SK-N-SH (cell line): Measurements from ENCODE around the gene HOXC13. TPM values are rescaled to one million over a fixed set of nuclear protein-coding genes. Genes with fewer than 3 reads are reported as not detected.

Experiments used
- CTCF ChIA-PET: fragments of 300-600, 350-600 bp; formaldehyde crosslinking; extraction: SDS; loops from one replicate; lab custom pipeline; 2021; lab: Yijun Ruan, JAX
- POLR2A ChIA-PET: fragments of 350-600 bp; sonication (Branson Sonifier 250); formaldehyde crosslinking; extraction: SDS; loops from one replicate; lab custom pipeline; 2020; ENCODE audit warnings: antibody characterized with exemption, inconsistent platforms; lab: Yijun Ruan, JAX
- DNase-seq: peaks from one replicate; pipeline ENCODE4 v3.0.0; 2012
- H2AFZ ChIP-seq: fragments of 200-600 bp; sonication (generic); 2 replicates; pipeline ENCODE4 v1.8.1; 2016; ENCODE audit warnings: antibody characterized with exemption, mild to moderate bottlenecking, low read depth
- H3F3A ChIP-seq: fragments of 200-600 bp; sonication (generic); replicated peaks from 2 replicates; pipeline ENCODE3; 2016; ENCODE audit warnings: antibody characterized with exemption, mild to moderate bottlenecking; ENCODE audit not compliant: insufficient read depth
- H3K27ac ChIP-seq, 2 experiments: fragments of 200-500 bp in 1 of 2; fragments of 200-600 bp in 1 of 2; sonication (Bioruptor generic) in 1 of 2; sonication (generic), shearing (Covaris generic) in 1 of 2; 2 replicates each; pipeline versions ENCODE4 v1.5.1 to v1.6.1; 2014 to 2016; ENCODE audit warnings: low read depth in 2 of 2, inconsistent platforms in 1 of 2, low read length in 1 of 2, mild to moderate bottlenecking in 1 of 2, mixed read lengths in 1 of 2
- H3K27me3 ChIP-seq: fragments of 200-600 bp; sonication (generic), shearing (Covaris generic); 2 replicates; pipeline ENCODE4 v1.6.1; 2016; ENCODE audit warnings: mixed run types; ENCODE audit not compliant: insufficient read depth
- H3K36me3 ChIP-seq, 2 experiments: fragments of 200-500 bp in 1 of 2; fragments of 200-600 bp in 1 of 2; sonication (Bioruptor generic) in 1 of 2; sonication (generic) in 1 of 2; replicated peaks in 1 of 2; 2 replicates each; pipeline versions ENCODE3 to v1.5.1; 2014 to 2016; ENCODE audit warnings: low read length in 1 of 2, mild to moderate bottlenecking in 1 of 2; ENCODE audit not compliant: insufficient read depth in 2 of 2, control insufficient read depth in 1 of 2
- H3K4me1 ChIP-seq, 2 experiments: fragments of 200-500 bp in 1 of 2; fragments of 200-600 bp in 1 of 2; sonication (Bioruptor generic) in 1 of 2; sonication (generic), shearing (Covaris generic) in 1 of 2; 2 replicates each; pipeline versions ENCODE4 v1.5.1 to v1.6.1; 2014 to 2016; ENCODE audit warnings: low read depth in 1 of 2, low read length in 1 of 2, mixed run types in 1 of 2; ENCODE audit not compliant: insufficient read depth in 2 of 2, control insufficient read depth in 1 of 2
- H3K4me2 ChIP-seq: fragments of 200-600 bp; sonication (generic), shearing (Covaris generic); 2 replicates; pipeline ENCODE4 v1.6.1; 2017; ENCODE audit warnings: mixed run types
- H3K4me3 ChIP-seq, 2 experiments: fragments of 200-500 bp in 1 of 2; fragments of 200-600 bp in 1 of 2; sonication (Bioruptor generic) in 1 of 2; sonication (generic), shearing (Covaris generic) in 1 of 2; 2 replicates each; pipeline versions ENCODE4 v1.5.1 to v1.8.1; 2014 to 2016; ENCODE audit warnings: low read depth in 2 of 2, inconsistent platforms in 1 of 2, low read length in 1 of 2, mild to moderate bottlenecking in 1 of 2, mixed read lengths in 1 of 2, moderate library complexity in 1 of 2
- H3K79me2 ChIP-seq: fragments of 200-600 bp; sonication (generic); 2 replicates; pipeline ENCODE4 v1.8.1; 2017; ENCODE audit warnings: mild to moderate bottlenecking; ENCODE audit not compliant: insufficient read depth
- H3K9ac ChIP-seq: fragments of 200-600 bp; sonication (generic); 2 replicates; pipeline ENCODE4 v1.6.1; 2017; ENCODE audit warnings: mixed run types
- H3K9me2 ChIP-seq: fragments of 200-600 bp; sonication (generic); 2 replicates; pipeline ENCODE4 v1.6.1; 2017; ENCODE audit warnings: mixed run types
- H3K9me3 ChIP-seq: fragments of 200-600 bp; sonication (generic); 2 replicates; pipeline ENCODE4 v1.6.1; 2017; ENCODE audit warnings: mixed run types, mild to moderate bottlenecking, moderate library complexity
- H4K20me1 ChIP-seq: fragments of 200-600 bp; sonication (generic); 2 replicates; pipeline ENCODE4 v1.6.1; 2017; ENCODE audit warnings: mild to moderate bottlenecking, mixed run types; ENCODE audit not compliant: insufficient read depth
- EZH2phosphoT487 ChIP-seq: fragments of 200-600 bp; sonication (generic); IDR thresholded peaks from 2 replicates; pipeline ENCODE4 v1.6.1; 2017; ENCODE audit warnings: low read depth, mixed run types, mild to moderate bottlenecking, antibody characterized with exemption, moderate library complexity, borderline replicate concordance
- FOSL2 ChIP-seq: IDR thresholded peaks from 2 replicates; pipeline ENCODE4 v1.4.0; 2012; ENCODE audit warnings: low read depth, mild to moderate bottlenecking, moderate library complexity, borderline replicate concordance
- FOXJ3 ChIP-seq: sonication (generic); formaldehyde crosslinking; IDR thresholded peaks from 2 replicates; pipeline ENCODE4 v1.5.1; 2020; ENCODE audit warnings: mild to moderate bottlenecking, missing genetic modification reagents
- FOXM1 ChIP-seq: IDR thresholded peaks from 2 replicates; pipeline ENCODE4 v1.4.0; 2012; ENCODE audit warnings: low read depth, mild to moderate bottlenecking
- MXI1 ChIP-seq: IDR thresholded peaks from 2 replicates; pipeline ENCODE4 v1.6.1; 2012; ENCODE audit warnings: mild to moderate bottlenecking, low read depth, low read length, improper control_type of control experiment
- PBX3 ChIP-seq: IDR thresholded peaks from 2 replicates; pipeline ENCODE4; 2012
- POLR2AphosphoS5 ChIP-seq: IDR thresholded peaks from 2 replicates; pipeline ENCODE4 v1.6.1; 2012; ENCODE audit warnings: low read depth, low read length
- REST ChIP-seq: IDR thresholded peaks from 2 replicates; pipeline ENCODE4 v1.6.1; 2012; ENCODE audit warnings: mild to moderate bottlenecking, low read depth, low read length, moderate library complexity
- RXRA ChIP-seq: IDR thresholded peaks from 2 replicates; pipeline ENCODE4 v1.4.0; 2012; ENCODE audit warnings: low read depth, mild to moderate bottlenecking, borderline replicate concordance
- TAF1 ChIP-seq: IDR thresholded peaks from 2 replicates; pipeline ENCODE4 v1.6.1; 2012; ENCODE audit warnings: low read depth, mild to moderate bottlenecking, low read length, moderate library complexity, borderline replicate concordance
- USF2 ChIP-seq: fragments of 150-350 bp; IDR thresholded peaks from 2 replicates; pipeline ENCODE4 v1.6.1; 2017; ENCODE audit warnings: antibody characterized with exemption, low read length, low read depth, borderline replicate concordance
- WGBS: methylation state at CpG from one replicate; pipeline ENCODE4 v1.1.6; 2017; ENCODE audit warnings: low lambda C conversion rate; 5-methylcytosine and 5-hydroxymethylcytosine counted together
- polyA plus RNA-seq, 3 experiments: library from polyadenylated mRNA; depleted of rRNA; stranded (reverse); fragments of >200 nt; gene quantifications; 2 replicates each; pipeline ENCODE4 v1.2.3, GENCODE V29; 2012
- TF ChIP-seq, protein P1 (sequence below): IDR thresholded peaks from 2 replicates; pipeline ENCODE4 v1.4.0; 2012; ENCODE audit warnings: low read depth, borderline replicate concordance

HOXC13 gene
- polyA plus RNA-seq, 1 of the 3 experiments (the other 2 are of a cell fraction) = not detected

GRCh38 chr12:53987787-53988230 lies 49.2 kb downstream of the HOXC13 start:
- Histone ChIP-seq H3F3A (peaks cover 5% of the 10 kb centered on the region), H3K9me2 (no peaks in the 10 kb centered on the region), H2AFZ (no peak overlapping the region), H3K9me3 (no peaks in the 10 kb centered on the region), H3K27me3 (peaks cover 95% of the 10 kb centered on the region), H3K79me2 (no peaks in the 10 kb centered on the region), H3K4me1 (peaks cover 0 to 12% of the 10 kb centered on the region in 2 experiments; a peak in 1 of 4 replicates), H3K4me3 (no peak overlapping the region), H3K4me2 (no peak overlapping the region), H3K9ac (no peak overlapping the region), H4K20me1 (no peaks in the 10 kb centered on the region)
- DNase-seq = no peak
- POLR2A ChIA-PET = interaction anchor here (2.1 kb wide), 1 partner anchor 12 kb away, joined by 5 read pairs; the partner anchor contains the start of gene HOXC9
- CTCF ChIA-PET = interaction anchor here (0.7 to 12.8 kb wide), 25 partner anchors 12 to 609 kb away, joined by 3 to 194 read pairs (median 5); partner anchors contain the start of genes HOTAIR, HOXC11, HOXC5 and HOXC8
- 13% methylated on average over 4 of the region's 4 CpGs for WGBS
- TF ChIP-seq REST = no peak
- no peak for TF ChIP-seq EZH2phosphoT487
- no peak for TF ChIP-seq USF2
- TF ChIP-seq FOSL2 = no peak
- TF ChIP-seq, protein P1, sequence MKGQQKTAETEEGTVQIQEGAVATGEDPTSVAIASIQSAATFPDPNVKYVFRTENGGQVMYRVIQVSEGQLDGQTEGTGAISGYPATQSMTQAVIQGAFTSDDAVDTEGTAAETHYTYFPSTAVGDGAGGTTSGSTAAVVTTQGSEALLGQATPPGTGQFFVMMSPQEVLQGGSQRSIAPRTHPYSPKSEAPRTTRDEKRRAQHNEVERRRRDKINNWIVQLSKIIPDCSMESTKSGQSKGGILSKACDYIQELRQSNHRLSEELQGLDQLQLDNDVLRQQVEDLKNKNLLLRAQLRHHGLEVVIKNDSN = no peak
- TF ChIP-seq, all 33 proteins: peak for 0
- no peaks in the 10 kb centered on the region for H3K36me3 ChIP-seq
- H3K27ac ChIP-seq = no peak overlapping the region

- H3K27me3 ChIP-seq = peaks cover 95% of the 10 kb centered on the region
- no peak overlapping the region for H2AFZ ChIP-seq
- H3K9me2 ChIP-seq = no peaks in the 10 kb centered on the region
- H3K9ac ChIP-seq = no peak overlapping the region
- no peak for TF ChIP-seq POLR2AphosphoS5
- TF ChIP-seq MXI1 = no peak
- no peak for TF ChIP-seq FOXJ3
- TF ChIP-seq PBX3 = no peak
- no peak for TF ChIP-seq RXRA
- no peak for TF ChIP-seq TAF1
- no peak for TF ChIP-seq FOSL2
- TF ChIP-seq USF2 = no peak
- TF ChIP-seq FOXM1 = no peak
- no peaks in the 10 kb centered on the region for H3K79me2 ChIP-seq
- WGBS = 16% methylated on average over 5 of the region's 5 CpGs
- no peaks in the 10 kb centered on the region for H3K9me3 ChIP-seq
- ChIA-PET POLR2A (interaction anchor here (0.6 to 2.1 kb wide), 2 partner anchors 12 to 196 kb away, joined by 3 to 5 read pairs; partner anchors contain the start of gene HOXC9), CTCF (interaction anchor here (0.8 to 12.8 kb wide), 21 partner anchors 11 to 608 kb away, joined by 3 to 194 read pairs (median 6); partner anchors contain the start of genes HOTAIR, HOXC11, HOXC5 and HOXC9)
- H3F3A ChIP-seq = peaks cover 5% of the 10 kb centered on the region
- no peak for DNase-seq
- no peak overlapping the region for H3K27ac ChIP-seq
- no peaks in the 10 kb centered on the region for H4K20me1 ChIP-seq
- H3K4me1 ChIP-seq = peaks cover 0 to 12% of the 10 kb centered on the region in 2 experiments; a peak in 1 of 4 replicates
- H3K4me3 ChIP-seq = no peak overlapping the region; a peak in 1 of 4 replicates
- peak overlapping the region; percentile 67; the same call in 1 of the 2 replicates for H3K4me2 ChIP-seq
- H3K36me3 ChIP-seq = no peaks in the 10 kb centered on the region
These were observed 50.1 kb downstream of the HOXC13 start for GRCh38 chr12:53988541-53989226.
